NB4 (cell line): ENCODE results near the gene TCF12.

Experiments
- MYC ChIP-seq: IDR thresholded peaks from 2 replicates; pipeline ENCODE4 v1.6.1; 2011; ENCODE audit warnings: low read depth, low read length
- POLR2A ChIP-seq: IDR thresholded peaks from 2 replicates; pipeline ENCODE4 v1.6.1; 2011; ENCODE audit warnings: mild to moderate bottlenecking; ENCODE audit not compliant: insufficient read length; ENCODE audit errors: extremely low read depth
- TF ChIP-seq, protein P1 (sequence below): IDR thresholded peaks from one replicate; pipeline ENCODE4 v1.5.1; 2012; ENCODE audit warnings: low read depth, low read length

- TF ChIP-seq, protein P1, sequence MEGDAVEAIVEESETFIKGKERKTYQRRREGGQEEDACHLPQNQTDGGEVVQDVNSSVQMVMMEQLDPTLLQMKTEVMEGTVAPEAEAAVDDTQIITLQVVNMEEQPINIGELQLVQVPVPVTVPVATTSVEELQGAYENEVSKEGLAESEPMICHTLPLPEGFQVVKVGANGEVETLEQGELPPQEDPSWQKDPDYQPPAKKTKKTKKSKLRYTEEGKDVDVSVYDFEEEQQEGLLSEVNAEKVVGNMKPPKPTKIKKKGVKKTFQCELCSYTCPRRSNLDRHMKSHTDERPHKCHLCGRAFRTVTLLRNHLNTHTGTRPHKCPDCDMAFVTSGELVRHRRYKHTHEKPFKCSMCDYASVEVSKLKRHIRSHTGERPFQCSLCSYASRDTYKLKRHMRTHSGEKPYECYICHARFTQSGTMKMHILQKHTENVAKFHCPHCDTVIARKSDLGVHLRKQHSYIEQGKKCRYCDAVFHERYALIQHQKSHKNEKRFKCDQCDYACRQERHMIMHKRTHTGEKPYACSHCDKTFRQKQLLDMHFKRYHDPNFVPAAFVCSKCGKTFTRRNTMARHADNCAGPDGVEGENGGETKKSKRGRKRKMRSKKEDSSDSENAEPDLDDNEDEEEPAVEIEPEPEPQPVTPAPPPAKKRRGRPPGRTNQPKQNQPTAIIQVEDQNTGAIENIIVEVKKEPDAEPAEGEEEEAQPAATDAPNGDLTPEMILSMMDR: no peak
- TF ChIP-seq POLR2A (no peak), MYC (no peak)
Measured at GRCh38 chr15:57189466-57189865, 271.0 kb downstream of the TCF12 start.
